OCI-LY7 (cell line): Measurements from ENCODE around the gene RNF213. TPM values are rescaled to one million over a fixed set of nuclear protein-coding genes. Genes with fewer than 3 reads are reported as not detected.
"Not testable (repeated sequence)": the region's sequence is repeated elsewhere in the genome, so short reads cannot be mapped to it uniquely, and the experiment has no call there.

Experiments
- BruUV-seq: library from RNA; stranded (reverse); fragments of 400-500 nt; replicated peaks from 2 replicates; lab custom pipeline; 2021; lab: Mats Ljungman, UMichigan
- CTCF ChIA-PET: fragments of 300-600 bp; sonication (Branson Sonifier 250); formaldehyde crosslinking; loops from one replicate; lab custom pipeline; 2022; ENCODE audit warnings: antibody characterized with exemption; ENCODE audit not compliant: unreplicated experiment; lab: Charles Lee
- POLR2A ChIA-PET: fragments of 300-600 bp; sonication (Branson Sonifier 250); formaldehyde crosslinking; loops from one replicate; lab custom pipeline; 2022; ENCODE audit warnings: antibody characterized with exemption; lab: Charles Lee
- DNase-seq: peaks from one replicate; pipeline ENCODE4 v3.0.0-alpha.2; 2015; ENCODE audit warnings: low spot score
- H2AFZ ChIP-seq: fragments of 200-600 bp; sonication (generic), shearing (Covaris generic); 2 replicates; pipeline ENCODE4 v1.6.1; 2014; ENCODE audit warnings: mild to moderate bottlenecking, antibody characterized with exemption, low read length, moderate library complexity
- H3K27ac ChIP-seq: fragments of 200-600 bp; sonication (generic); 2 replicates; pipeline ENCODE4 v1.5.1; 2014; ENCODE audit warnings: mixed run types, low read depth, mild to moderate bottlenecking, moderate library complexity, low read length, inconsistent platforms; ENCODE audit not compliant: poor library complexity, severe bottlenecking
- H3K36me3 ChIP-seq: fragments of 200-600 bp; sonication (generic); 2 replicates; pipeline ENCODE4 v1.6.1; 2014; ENCODE audit warnings: mild to moderate bottlenecking, antibody characterized with exemption, low read length, moderate library complexity, mixed read lengths; ENCODE audit not compliant: insufficient read depth
- H3K4me1 ChIP-seq: fragments of 200-600 bp; sonication (generic); 2 replicates; pipeline ENCODE4 v1.5.1; 2014; ENCODE audit warnings: mild to moderate bottlenecking, low read length; ENCODE audit not compliant: insufficient read depth, poor library complexity, severe bottlenecking
- H3K4me2 ChIP-seq: fragments of 200-600 bp; sonication (generic); 2 replicates; pipeline ENCODE4 v1.6.1; 2014; ENCODE audit warnings: mild to moderate bottlenecking, low read length
- H3K4me3 ChIP-seq: fragments of 200-600 bp; sonication (generic); 2 replicates; pipeline ENCODE4 v1.5.1; 2014; ENCODE audit warnings: mild to moderate bottlenecking, low read depth, low read length; ENCODE audit not compliant: poor library complexity, severe bottlenecking
- H3K79me2 ChIP-seq: fragments of 200-600 bp; sonication (generic); 2 replicates; pipeline ENCODE4 v1.6.1; 2016; ENCODE audit warnings: low read depth, mild to moderate bottlenecking, low read length, moderate library complexity, mixed read lengths; ENCODE audit not compliant: insufficient read depth
- H3K9me2 ChIP-seq: fragments of 200-600 bp; sonication (generic); 2 replicates; pipeline ENCODE4 v1.6.1; 2016; ENCODE audit warnings: mild to moderate bottlenecking, low read length, mixed read lengths; ENCODE audit not compliant: insufficient read depth
- H3K9me3 ChIP-seq: fragments of 200-600 bp; sonication (generic); 2 replicates; pipeline ENCODE4 v1.6.1; 2014; ENCODE audit warnings: mild to moderate bottlenecking, mixed run types, low read length, mixed read lengths
- H4K20me1 ChIP-seq: fragments of 200-600 bp; sonication (generic); 2 replicates; pipeline ENCODE4 v1.6.1; 2014; ENCODE audit warnings: mild to moderate bottlenecking, antibody characterized with exemption, low read length, moderate library complexity, mixed read lengths; ENCODE audit not compliant: insufficient read depth
- EZH2phosphoT487 ChIP-seq: fragments of 200-600 bp; sonication (generic); IDR thresholded peaks from 2 replicates; pipeline ENCODE4 v1.6.1; 2018; ENCODE audit warnings: low read depth, borderline replicate concordance, mild to moderate bottlenecking, mixed run types, antibody characterized with exemption, low read length, moderate library complexity, mixed read lengths
- intact Hi-C: fragments of 100-400 bp; cut with micrococcal nuclease; formaldehyde crosslinking; loops from one replicate; pipeline ENCODE4 v1.10.0; 2022; ENCODE audit not compliant: unreplicated experiment
- total RNA-seq, 2 experiments: library from RNA; depleted of rRNA in 1 of 2; stranded (reverse); fragments of >200 nt in 1 of 2; shearing (Covaris generic) in 1 of 2; gene quantifications; 2 replicates each; pipeline ENCODE4 v1.2.3, GENCODE V29; 2014 to 2022
- TF ChIP-seq, protein P1 (sequence below): fragments of 200-600 bp; sonication (generic); conservative IDR thresholded peaks from 2 replicates; pipeline ENCODE4 v1.5.1; 2014; ENCODE audit warnings: mild to moderate bottlenecking, antibody characterized with exemption, low read length, moderate library complexity, mixed read lengths

The RNF213 gene
- total RNA-seq, 2 experiments from 2014 or later: 58.8 to 68.6 TPM

DNA sequence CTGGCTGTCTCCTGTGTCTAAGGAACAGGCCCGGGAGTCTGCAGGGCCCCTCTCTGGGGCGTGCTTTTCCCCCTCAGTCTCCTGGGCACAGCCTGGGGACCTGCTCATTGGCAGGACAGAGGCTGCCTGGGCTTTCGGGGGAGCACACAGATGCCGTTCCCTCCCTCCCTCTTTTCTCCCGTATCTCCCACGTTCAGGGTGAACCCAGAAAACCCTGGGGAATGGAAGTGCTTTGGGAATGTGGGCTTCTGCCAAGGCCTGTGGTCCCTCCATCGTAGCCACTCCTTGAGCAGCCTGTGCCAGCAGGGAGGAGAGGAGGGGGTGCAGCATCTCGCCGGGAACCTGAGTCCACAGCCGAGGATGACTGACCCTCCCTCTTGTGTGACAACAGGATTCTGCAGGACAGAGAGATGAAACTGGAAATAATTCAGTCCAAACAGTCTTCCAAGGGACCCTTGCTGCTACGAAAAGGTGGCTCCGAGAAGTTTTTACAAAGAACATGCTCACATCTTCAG lies 52.0 kb downstream of the RNF213 start:
- no peak overlapping the region for H3K27ac ChIP-seq
- CTCF ChIA-PET: no interaction called here
- H2AFZ ChIP-seq: no peak overlapping the region
- no peak for DNase-seq
- no peaks in the 10 kb centered on the region for H3K9me3 ChIP-seq
- no peaks in the 10 kb centered on the region for H3K9me2 ChIP-seq
- H3K79me2 ChIP-seq: no peaks in the 10 kb centered on the region
- TF ChIP-seq, protein P1, sequence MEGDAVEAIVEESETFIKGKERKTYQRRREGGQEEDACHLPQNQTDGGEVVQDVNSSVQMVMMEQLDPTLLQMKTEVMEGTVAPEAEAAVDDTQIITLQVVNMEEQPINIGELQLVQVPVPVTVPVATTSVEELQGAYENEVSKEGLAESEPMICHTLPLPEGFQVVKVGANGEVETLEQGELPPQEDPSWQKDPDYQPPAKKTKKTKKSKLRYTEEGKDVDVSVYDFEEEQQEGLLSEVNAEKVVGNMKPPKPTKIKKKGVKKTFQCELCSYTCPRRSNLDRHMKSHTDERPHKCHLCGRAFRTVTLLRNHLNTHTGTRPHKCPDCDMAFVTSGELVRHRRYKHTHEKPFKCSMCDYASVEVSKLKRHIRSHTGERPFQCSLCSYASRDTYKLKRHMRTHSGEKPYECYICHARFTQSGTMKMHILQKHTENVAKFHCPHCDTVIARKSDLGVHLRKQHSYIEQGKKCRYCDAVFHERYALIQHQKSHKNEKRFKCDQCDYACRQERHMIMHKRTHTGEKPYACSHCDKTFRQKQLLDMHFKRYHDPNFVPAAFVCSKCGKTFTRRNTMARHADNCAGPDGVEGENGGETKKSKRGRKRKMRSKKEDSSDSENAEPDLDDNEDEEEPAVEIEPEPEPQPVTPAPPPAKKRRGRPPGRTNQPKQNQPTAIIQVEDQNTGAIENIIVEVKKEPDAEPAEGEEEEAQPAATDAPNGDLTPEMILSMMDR: no peak
- TF ChIP-seq EZH2phosphoT487: no peak
- no peak overlapping the region for H3K4me2 ChIP-seq
- intact Hi-C loops: no loop called here
- H3K4me1 ChIP-seq: no peaks in the 10 kb centered on the region
- POLR2A ChIA-PET: no interaction called here
- H3K4me3 ChIP-seq: no peak overlapping the region
- no peaks in the 10 kb centered on the region for H4K20me1 ChIP-seq
- peaks cover 6% of the 10 kb centered on the region for H3K36me3 ChIP-seq
- BruUV-seq: no TSS peak

- Histone ChIP-seq H3K9me2 (no peaks in the 10 kb centered on the region), H4K20me1 (no peaks in the 10 kb centered on the region), H3K4me3 (no peak overlapping the region), H3K79me2 (no peaks in the 10 kb centered on the region), H3K36me3 (peaks cover 6% of the 10 kb centered on the region), H3K9me3 (no peaks in the 10 kb centered on the region), H2AFZ (no peak overlapping the region), H3K27ac (no peak overlapping the region), H3K4me2 (no peak overlapping the region), H3K4me1 (no peaks in the 10 kb centered on the region)
- POLR2A ChIA-PET: no interaction called here
- CTCF ChIA-PET: no interaction called here
- TF ChIP-seq, protein P1: no peak
- TF ChIP-seq EZH2phosphoT487: no peak
- BruUV-seq: no TSS peak
- no peak for DNase-seq
- intact Hi-C loops: no loop called here
Observed at GRCh38 chr17:80313160-80313829, 52.6 kb downstream of the RNF213 start.

DNA sequence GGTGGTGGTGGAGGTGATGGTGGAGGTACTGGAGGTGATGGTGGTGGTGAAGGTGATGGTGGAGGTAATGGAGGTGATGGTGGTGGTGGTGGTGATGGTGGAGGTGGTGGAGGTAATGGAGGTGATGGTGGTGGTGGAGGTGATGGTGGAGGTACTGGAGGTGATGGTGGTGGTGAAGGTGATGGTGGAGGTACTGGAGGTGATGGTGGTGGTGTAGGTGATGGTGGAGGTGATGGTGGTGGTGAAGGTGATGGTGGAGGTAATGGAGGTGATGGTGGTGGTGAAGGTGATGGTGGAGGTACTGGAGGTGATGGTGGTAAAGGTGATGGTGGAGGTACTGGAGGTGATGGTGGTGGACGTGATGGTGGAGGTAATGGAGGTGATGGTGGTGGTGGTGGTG lies 53.3 kb downstream of the RNF213 start:
- CTCF ChIA-PET, H3K27ac ChIP-seq, intact Hi-C loops, H2AFZ ChIP-seq, BruUV-seq, H3K4me1 ChIP-seq, H3K36me3 ChIP-seq, H3K79me2 ChIP-seq, DNase-seq, H3K4me2 ChIP-seq, POLR2A ChIA-PET, H4K20me1 ChIP-seq, H3K9me2 ChIP-seq, H3K4me3 ChIP-seq, H3K9me3 ChIP-seq: not testable (repeated sequence)
